Measurements from ENCODE around the gene MLH1.

DNA sequence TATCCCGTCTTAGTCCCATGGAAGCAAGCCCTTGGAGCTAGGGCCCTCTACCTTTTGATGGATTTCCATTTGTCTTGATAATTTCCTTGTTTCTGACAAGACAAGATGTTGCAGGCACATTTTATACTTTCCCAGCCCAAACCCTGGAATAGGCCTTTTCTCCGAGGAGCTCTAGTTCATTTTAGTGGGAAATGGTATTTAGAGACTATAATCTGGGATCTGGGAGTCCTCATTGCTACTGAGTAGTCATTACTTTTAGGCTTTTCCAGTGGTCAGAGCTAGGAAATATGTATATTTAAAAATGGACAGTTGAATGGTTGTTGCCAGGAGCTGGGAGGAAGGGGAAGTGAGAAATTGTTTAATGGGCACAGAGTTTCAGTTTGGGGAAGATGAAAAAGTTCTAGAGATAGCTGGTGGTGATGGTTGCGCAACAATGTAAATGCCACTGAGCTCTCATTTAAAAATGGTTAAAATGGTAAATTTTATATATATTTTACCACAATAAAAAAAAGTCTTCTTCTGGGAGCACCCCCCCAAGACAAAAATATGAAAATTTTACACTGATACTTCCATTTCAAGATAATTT lies 31.6 kb downstream of the MLH1 start:
- TF ChIP-seq, protein P1, sequence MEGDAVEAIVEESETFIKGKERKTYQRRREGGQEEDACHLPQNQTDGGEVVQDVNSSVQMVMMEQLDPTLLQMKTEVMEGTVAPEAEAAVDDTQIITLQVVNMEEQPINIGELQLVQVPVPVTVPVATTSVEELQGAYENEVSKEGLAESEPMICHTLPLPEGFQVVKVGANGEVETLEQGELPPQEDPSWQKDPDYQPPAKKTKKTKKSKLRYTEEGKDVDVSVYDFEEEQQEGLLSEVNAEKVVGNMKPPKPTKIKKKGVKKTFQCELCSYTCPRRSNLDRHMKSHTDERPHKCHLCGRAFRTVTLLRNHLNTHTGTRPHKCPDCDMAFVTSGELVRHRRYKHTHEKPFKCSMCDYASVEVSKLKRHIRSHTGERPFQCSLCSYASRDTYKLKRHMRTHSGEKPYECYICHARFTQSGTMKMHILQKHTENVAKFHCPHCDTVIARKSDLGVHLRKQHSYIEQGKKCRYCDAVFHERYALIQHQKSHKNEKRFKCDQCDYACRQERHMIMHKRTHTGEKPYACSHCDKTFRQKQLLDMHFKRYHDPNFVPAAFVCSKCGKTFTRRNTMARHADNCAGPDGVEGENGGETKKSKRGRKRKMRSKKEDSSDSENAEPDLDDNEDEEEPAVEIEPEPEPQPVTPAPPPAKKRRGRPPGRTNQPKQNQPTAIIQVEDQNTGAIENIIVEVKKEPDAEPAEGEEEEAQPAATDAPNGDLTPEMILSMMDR (IDR thresholded peaks at IDR 0.05; ENCODE audit: low read length) = no peak
- TF ChIP-seq EZH2 (IDR thresholded peaks at IDR 0.05; ENCODE audit: borderline replicate concordance, low read length) = no peak
